ENCODE data around the gene PTPN6. TPM values are rescaled to one million over a fixed set of nuclear protein-coding genes. Genes with fewer than 3 reads are reported as not detected.

PTPN6 gene
- total and polyA plus RNA-seq, 2 of the 13 experiments (the other 11 are each of a cell fraction or from before 2014, with no cell fraction given): 10.5 to 10.6 TPM

DNA sequence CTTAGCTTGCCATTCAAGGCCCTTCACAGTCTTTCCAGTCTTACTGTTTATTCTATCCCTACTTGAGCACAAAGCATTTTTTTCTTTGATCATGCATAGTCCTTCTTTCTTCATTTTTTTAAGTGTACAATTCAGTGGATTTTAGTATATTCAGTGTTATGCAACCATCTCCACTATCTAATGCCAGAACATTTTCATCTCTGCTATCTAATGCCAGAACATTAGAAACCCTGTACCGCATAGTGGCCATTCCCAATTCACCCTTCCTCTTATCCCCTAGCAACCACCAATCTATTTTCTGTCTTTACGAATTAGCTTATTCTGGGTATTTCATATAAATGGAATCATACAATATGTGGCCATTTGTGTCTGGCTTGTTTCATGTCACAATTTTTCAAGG is 53.7 kb downstream of the PTPN6 start:
- CTCF ChIA-PET (ENCODE audit: low intra/inter-chr PET ratio, low total read pairs): no interaction called here
- TF ChIP-seq EHMT2 (IDR thresholded peaks at IDR 0.05; ENCODE audit: borderline replicate concordance, low read depth, low read length) (no peak), ZNF350 (CRISPR knock-in tag; IDR thresholded peaks at IDR 0.05; ENCODE audit: borderline replicate concordance, low read depth) (no peak), ZNF430 (CRISPR knock-in tag; IDR thresholded peaks at IDR 0.05) (no peak), SP4 (CRISPR knock-in tag; IDR thresholded peaks at IDR 0.05) (no peak), NONO (IDR thresholded peaks at IDR 0.05) (no peak), NONO (CRISPR knock-in tag; conservative IDR thresholded peaks at IDR 0.05) (no peak), SP140L (CRISPR knock-in tag; IDR thresholded peaks at IDR 0.05; ENCODE audit: borderline replicate concordance) (no peak), KDM5B (CRISPR knock-in tag; IDR thresholded peaks at IDR 0.05; ENCODE audit: borderline replicate concordance) (no peak), KMT2B (CRISPR knock-in tag; IDR thresholded peaks at IDR 0.05) (no peak), ATM (IDR thresholded peaks at IDR 0.05; ENCODE audit: borderline replicate concordance) (no peak), POLR2AphosphoS5 (IDR thresholded peaks at IDR 0.05; ENCODE audit: low read depth, low read length) (no peak), ZMAT3 (CRISPR knock-in tag; conservative IDR thresholded peaks at IDR 0.05) (no peak), ZEB1 (IDR thresholded peaks at IDR 0.05; ENCODE audit: insufficient replicate concordance, low read depth) (no peak), ZNF614 (CRISPR knock-in tag; IDR thresholded peaks at IDR 0.05; ENCODE audit: borderline replicate concordance) (no peak), ZNF660 (CRISPR knock-in tag; IDR thresholded peaks at IDR 0.05; ENCODE audit: borderline replicate concordance, low read depth) (no peak), ZNF788 (CRISPR knock-in tag; IDR thresholded peaks at IDR 0.05; ENCODE audit: borderline replicate concordance) (no peak), MAFG (CRISPR knock-in tag; IDR thresholded peaks at IDR 0.05) (no peak), KAT7 (CRISPR knock-in tag; IDR thresholded peaks at IDR 0.05; ENCODE audit: borderline replicate concordance) (no peak)
- TF ChIP-seq, protein P1, sequence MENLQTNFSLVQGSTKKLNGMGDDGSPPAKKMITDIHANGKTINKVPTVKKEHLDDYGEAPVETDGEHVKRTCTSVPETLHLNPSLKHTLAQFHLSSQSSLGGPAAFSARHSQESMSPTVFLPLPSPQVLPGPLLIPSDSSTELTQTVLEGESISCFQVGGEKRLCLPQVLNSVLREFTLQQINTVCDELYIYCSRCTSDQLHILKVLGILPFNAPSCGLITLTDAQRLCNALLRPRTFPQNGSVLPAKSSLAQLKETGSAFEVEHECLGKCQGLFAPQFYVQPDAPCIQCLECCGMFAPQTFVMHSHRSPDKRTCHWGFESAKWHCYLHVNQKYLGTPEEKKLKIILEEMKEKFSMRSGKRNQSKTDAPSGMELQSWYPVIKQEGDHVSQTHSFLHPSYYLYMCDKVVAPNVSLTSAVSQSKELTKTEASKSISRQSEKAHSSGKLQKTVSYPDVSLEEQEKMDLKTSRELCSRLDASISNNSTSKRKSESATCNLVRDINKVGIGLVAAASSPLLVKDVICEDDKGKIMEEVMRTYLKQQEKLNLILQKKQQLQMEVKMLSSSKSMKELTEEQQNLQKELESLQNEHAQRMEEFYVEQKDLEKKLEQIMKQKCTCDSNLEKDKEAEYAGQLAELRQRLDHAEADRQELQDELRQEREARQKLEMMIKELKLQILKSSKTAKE (CRISPR knock-in tag; IDR thresholded peaks at IDR 0.05; ENCODE audit: borderline replicate concordance): no peak
- TF ChIP-seq, protein P2, sequence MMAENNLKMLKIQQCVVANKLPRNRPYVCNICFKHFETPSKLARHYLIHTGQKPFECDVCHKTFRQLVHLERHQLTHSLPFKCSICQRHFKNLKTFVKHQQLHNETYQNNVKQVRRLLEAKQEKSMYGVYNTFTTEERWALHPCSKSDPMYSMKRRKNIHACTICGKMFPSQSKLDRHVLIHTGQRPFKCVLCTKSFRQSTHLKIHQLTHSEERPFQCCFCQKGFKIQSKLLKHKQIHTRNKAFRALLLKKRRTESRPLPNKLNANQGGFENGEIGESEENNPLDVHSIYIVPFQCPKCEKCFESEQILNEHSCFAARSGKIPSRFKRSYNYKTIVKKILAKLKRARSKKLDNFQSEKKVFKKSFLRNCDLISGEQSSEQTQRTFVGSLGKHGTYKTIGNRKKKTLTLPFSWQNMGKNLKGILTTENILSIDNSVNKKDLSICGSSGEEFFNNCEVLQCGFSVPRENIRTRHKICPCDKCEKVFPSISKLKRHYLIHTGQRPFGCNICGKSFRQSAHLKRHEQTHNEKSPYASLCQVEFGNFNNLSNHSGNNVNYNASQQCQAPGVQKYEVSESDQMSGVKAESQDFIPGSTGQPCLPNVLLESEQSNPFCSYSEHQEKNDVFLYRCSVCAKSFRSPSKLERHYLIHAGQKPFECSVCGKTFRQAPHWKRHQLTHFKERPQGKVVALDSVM (CRISPR knock-in tag; IDR thresholded peaks at IDR 0.05): no peak

More for the DNA sequence above, 53.7 kb downstream of the PTPN6 start:
- H3K36me3 ChIP-seq (replicated peaks in 1 of 2; ENCODE audit: control insufficient read depth in 1 of 2, insufficient read depth in 2 of 2, low read length in 2 of 2): peaks cover 0 to 3% of the 10 kb centered on the region in 2 experiments; a peak in 1 of 5 replicates
- H3K79me2 ChIP-seq (ENCODE audit: insufficient read depth, low read length): peaks cover 5% of the 10 kb centered on the region
- no peaks in the 10 kb centered on the region for H3K9me3 ChIP-seq (ENCODE audit: low read length)
- H3K9ac ChIP-seq (ENCODE audit: insufficient read depth, low read depth, low read length): no peak overlapping the region
- no peak overlapping the region for H3K4me2 ChIP-seq (ENCODE audit: low read depth, low read length)
- H3K27me3 ChIP-seq (ENCODE audit: control insufficient read depth in 1 of 2, insufficient read depth in 2 of 2, low read length in 2 of 2): no peaks in the 10 kb centered on the region
- WGBS (ENCODE audit: low lambda C conversion rate): 79% methylated on average over 2 of the region's 2 CpGs
- POLR2A ChIA-PET: interaction anchor here (1.0 to 1.1 kb wide), 2 partner anchors 18 to 61 kb away, joined by 3 read pairs; partner anchors contain the start of genes C12orf57 and RNU7-1
- H2AFZ ChIP-seq (ENCODE audit: low read length): no peak overlapping the region
- DNase-seq (ENCODE audit: low spot score) (no peak), ATAC-seq (no peak), FAIRE-seq (no peak)
- BruUV-seq (replicated peaks): no TSS peak
- no peak overlapping the region for H3K4me3 ChIP-seq (replicated peaks in 1 of 3; ENCODE audit: insufficient read depth in 1 of 3, low read depth in 2 of 3, low read length in 3 of 3)
- no peaks in the 10 kb centered on the region; the same call in 1 of the 2 replicates for H4K20me1 ChIP-seq (ENCODE audit: insufficient read depth, low read length)
- intact Hi-C loops (cut with micrococcal nuclease; ENCODE audit: unreplicated experiment) (no loop called here), in situ Hi-C loops (cut with HindIII; ENCODE audit: extremely low pct_ligation_motif_present, low pct_unique_long_range_greater_than_20kb) (no loop called here)
- no peak overlapping the region for H3K27ac ChIP-seq (ENCODE audit: extremely low read length, insufficient read depth, low read length)
- peaks cover 10% of the 10 kb centered on the region for H3K4me1 ChIP-seq (ENCODE audit: insufficient read depth, low read length)
